ENCODE data around the gene ELAVL4.
"Not testable (repeated sequence)": the region's sequence is repeated elsewhere in the genome, so short reads cannot be mapped to it uniquely, and the experiment has no call there.

The ELAVL4 gene

GRCh38 chr1:50126927-50127715 lies 18.4 kb downstream of the ELAVL4 start:
- DNase-seq = no peak

GRCh38 chr1:50129201-50129600 lies 20.5 kb downstream of the ELAVL4 start:
- no peak for DNase-seq

GRCh38 chr1:50132347-50132894 lies 23.7 kb downstream of the ELAVL4 start:
- no peak for DNase-seq

- no peak for DNase-seq
Observed at GRCh38 chr1:50135716-50136115, 27.0 kb downstream of the ELAVL4 start.

GRCh38 chr1:50139339-50140181 lies 30.8 kb downstream of the ELAVL4 start:
- no peak for DNase-seq

- no peak for DNase-seq
Observed at GRCh38 chr1:50140182-50140447, 31.4 kb downstream of the ELAVL4 start.

- DNase-seq = no peak
Observed at GRCh38 chr1:50147191-50147850, 38.6 kb downstream of the ELAVL4 start.

- DNase-seq = no peak
Observed at GRCh38 chr1:50148142-50148923, 39.6 kb downstream of the ELAVL4 start.

- DNase-seq = no peak
Observed at GRCh38 chr1:50152236-50152635, 43.5 kb downstream of the ELAVL4 start.

GRCh38 chr1:50155541-50155940 lies 46.8 kb downstream of the ELAVL4 start:
- no peak for DNase-seq

GRCh38 chr1:50156241-50157010 lies 47.7 kb downstream of the ELAVL4 start:
- no peak for DNase-seq

- no peak for DNase-seq
Observed at GRCh38 chr1:50157306-50157941, 48.7 kb downstream of the ELAVL4 start.

- no peak for DNase-seq
Observed at GRCh38 chr1:50158421-50158820, 49.7 kb downstream of the ELAVL4 start.

GRCh38 chr1:50163680-50164079 lies 55.0 kb downstream of the ELAVL4 start:
- no peak for DNase-seq

- DNase-seq = not testable (repeated sequence)
Observed at GRCh38 chr1:50166351-50166750, 57.6 kb downstream of the ELAVL4 start.

- DNase-seq = no peak
Observed at GRCh38 chr1:50172299-50172698, 63.6 kb downstream of the ELAVL4 start.

GRCh38 chr1:50174101-50174500 lies 65.4 kb downstream of the ELAVL4 start:
- DNase-seq = no peak

- DNase-seq = no peak
Observed at GRCh38 chr1:50175719-50176639, 67.3 kb downstream of the ELAVL4 start.

GRCh38 chr1:50177994-50178393 lies 69.3 kb downstream of the ELAVL4 start:
- no peak for DNase-seq

- no peak for DNase-seq
Observed at GRCh38 chr1:50179639-50180038, 70.9 kb downstream of the ELAVL4 start.

Measured in activated CD4-positive, alpha-beta T cell treated with anti-CD3 and anti-CD28 coated beads, Interleukin-2, amount 50 U/mL, for 1 hour (primary cell).